ENCODE data around the gene PPP1R36.

Gene PPP1R36

DNA sequence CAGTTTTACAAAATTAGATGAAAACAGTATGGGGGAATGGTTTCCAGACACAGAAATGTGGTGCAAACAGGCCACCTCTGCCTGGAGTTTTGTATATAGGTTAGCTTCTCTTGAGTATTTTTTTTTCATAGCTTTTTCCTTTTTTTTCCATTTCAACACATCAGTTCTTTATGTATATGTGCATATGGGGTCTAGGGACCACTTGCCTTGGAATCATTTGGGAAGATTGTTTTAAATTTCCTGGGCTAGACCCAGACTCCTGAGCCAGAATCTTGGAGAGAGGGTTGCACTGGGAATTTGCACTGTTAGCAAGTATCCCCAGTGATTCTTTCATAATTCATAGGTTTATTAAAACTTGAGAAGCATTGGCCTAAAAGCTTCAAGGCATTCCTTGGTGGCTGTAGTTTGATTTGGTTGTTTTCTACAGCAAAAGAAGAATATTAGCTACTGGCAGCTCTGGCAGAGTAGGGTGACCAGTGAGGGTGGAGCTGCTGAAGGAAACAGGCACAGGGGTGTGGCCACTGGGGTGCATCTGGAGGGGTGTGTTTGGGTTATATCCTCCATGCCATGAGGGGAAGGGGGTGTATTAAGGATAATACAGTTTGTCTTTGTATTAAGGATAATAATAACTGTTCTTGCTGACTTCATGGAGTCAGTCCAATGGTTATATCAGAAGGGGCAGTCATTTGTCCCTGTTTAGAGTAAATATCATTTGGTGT lies 22.8 kb downstream of the PPP1R36 start:
- no peak for DNase-seq

DNA sequence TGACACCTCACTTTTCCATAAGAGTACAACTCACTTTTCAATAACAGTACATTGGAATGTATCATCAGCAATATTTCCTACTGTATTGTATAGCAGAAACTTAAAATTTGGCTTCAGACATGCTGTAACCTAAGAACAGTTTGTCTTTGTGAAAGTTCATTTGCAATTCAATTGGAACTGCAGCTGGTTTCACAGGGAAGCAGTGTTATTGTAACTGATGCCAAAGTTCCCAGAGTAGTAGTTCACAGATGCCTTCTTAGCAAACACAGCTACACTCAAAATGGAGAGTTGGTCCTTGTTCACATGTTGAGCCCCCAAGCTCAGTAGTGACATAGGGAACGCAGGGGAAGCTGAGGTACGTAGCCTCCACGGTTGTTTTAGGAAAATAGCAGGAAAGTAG lies 23.3 kb downstream of the PPP1R36 start:
- no peak for DNase-seq

DNA sequence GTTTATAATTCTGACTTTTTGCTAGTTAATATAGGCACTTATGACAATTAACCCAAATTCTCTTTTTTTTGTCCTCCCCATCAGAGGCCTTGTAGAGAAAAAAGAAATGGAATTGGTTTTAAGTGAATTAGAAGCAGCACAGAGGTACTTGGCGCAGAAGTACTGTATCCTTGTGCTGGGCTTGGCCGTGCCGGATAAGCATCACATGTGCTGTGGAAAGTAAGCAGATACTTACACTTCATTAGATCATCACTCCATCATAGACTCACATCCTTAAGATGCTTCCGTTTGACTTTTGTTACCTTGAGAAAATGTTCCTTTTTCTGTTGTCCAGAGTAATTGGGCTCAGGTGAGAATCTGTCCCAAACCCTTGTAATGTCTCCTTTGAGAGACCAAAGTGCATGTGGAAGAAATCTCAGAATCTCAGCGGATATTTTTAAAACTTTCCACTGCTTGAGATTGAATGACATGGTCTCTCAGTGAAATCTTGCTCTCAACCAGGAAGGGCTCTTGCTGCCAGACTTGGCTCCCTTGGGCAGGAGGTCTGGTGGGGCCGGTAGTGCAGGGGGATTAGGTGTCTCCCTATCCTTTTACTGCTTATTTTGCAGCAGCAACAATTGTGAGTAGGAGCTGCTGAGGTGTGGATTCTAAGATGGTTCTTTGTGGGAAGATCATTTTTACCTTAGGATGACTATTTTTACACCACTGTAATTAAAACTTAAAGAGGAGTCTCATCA lies 24.8 kb downstream of the PPP1R36 start:
- DNase-seq: no peak

DNA sequence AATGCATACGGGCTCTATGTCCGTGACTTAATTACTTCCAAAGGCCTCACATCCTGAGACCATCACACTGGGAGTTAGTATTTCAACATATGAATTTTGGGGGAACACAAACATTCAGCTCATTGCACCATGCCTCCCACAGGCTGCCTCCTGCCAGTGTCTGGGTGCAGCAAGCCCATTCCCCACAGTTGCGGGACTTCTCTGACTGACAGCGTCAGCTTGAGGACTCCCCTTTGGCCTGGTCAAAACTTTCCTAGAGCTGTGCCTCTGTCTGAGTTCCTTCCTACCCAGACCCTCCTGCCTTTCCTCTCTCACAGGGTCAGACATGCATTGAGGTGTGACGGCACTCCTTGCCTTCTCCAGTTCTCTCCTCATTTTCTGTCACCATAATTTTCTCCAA lies 27.4 kb downstream of the PPP1R36 start:
- DNase-seq: no peak

DNA sequence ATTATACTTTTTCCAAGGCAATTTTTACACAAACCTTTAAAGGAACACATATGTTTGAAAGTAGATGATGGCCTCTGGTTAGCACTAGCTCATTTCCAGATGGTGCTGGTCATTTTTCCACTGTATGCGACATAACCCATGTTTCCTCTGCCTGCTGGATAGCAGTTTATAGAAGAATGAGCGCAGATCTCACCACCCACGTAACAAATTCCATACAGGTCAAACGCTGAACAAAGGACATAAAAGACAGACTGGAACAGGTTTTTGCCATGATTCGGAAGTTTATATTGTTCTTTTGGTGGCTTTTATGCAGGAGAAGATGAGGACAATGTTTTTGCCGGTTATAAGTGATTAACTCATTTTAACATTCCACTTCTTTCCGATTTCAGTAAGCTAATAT lies 30.7 kb downstream of the PPP1R36 start:
- no peak for DNase-seq

DNA sequence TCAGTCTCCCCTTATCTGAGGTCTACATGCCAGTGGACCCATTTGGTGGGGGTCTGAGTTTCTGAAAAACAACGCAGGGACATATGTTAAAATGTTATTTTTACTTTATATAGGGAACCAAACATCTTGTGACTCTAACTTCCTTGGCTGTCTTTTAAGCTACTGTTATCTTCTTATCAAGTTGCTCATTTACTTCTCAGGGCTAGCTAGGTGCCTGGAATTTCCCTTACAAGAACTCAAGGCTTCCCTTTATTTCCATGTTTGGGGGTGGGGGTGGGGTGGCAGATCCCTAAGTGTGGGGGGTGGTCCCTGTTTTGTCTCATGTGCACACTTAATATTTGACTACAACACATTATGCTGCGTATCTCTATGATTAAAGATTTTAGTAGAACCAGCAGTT lies 31.6 kb downstream of the PPP1R36 start:
- no peak for DNase-seq

DNA sequence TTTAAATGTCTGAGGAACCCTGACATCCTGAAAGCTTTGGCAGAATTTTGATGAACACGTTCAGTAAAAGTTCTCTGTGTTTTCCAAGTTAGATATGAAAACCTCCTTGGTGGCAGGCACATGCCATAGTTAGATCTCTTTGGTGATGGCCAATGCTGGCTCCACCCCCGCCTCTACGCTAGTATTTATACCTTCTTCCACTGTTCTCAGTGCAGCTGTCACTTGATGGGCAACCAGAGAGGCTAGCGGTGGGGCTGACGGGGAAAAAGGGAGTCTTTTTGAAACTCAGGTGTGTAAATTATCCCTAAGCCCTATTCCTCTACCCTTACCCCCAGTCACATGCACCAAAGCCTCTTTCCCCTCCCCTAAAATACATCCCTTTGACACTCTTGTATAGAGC lies 32.1 kb downstream of the PPP1R36 start:
- no peak for DNase-seq

DNA sequence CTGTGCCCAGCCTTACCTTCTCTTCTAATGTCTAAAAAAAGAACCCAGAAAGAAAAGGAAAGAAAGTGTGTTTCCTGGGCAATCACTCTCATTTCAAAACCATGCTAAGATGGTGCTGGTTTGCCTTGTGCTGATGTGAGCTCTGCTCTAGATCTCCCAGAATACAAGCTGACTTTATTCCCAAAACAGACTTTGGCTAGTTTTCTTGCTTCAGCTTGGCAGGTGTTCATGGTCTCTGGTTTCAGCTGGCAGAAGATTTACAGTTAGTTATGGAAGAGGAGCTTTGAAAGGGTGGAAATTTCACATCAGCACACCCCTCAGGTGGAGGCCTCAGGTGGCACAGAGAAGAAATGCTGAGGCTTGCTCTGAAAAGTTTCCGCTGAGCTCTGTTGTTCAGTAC lies 34.4 kb downstream of the PPP1R36 start:
- no peak for DNase-seq

DNA sequence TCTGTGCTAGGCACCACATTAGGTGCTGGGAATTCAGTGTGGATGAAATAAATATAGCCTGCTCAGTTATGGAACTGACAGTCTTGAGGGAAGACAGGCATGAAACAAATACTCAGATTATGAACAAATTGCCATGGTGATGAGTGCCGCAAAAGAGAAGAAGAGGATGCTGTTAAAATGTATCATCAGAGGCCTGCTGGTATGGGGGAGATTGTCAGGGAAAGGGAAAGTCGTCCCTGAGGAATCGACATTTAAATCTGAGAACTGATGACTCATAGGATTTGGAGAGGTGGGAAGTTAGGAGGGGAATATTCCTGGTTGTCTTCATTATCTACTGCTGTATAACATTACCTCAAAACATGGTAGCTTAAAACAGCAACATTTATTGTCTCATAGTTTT lies 42.0 kb downstream of the PPP1R36 start:
- no peak for DNase-seq

DNA sequence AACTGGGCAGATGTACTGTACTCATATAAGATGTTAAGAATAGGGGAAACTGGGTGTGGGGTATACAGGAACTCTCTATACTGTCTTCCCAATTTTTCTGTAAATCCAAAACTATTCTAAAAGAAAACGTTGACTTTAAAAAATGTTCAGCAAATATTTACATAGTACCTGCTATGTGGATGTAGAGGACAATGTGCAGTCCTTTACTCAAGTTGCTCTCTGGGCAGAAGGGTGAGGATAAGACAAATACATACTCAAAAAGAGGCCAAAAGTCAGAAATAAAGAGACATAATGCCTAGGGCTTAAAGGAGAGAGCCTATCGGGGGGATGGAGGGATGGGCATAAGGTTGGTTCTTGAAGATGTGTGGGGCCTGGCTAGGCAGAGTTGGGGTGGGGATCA lies 44.7 kb downstream of the PPP1R36 start:
- no peak for DNase-seq

DNA sequence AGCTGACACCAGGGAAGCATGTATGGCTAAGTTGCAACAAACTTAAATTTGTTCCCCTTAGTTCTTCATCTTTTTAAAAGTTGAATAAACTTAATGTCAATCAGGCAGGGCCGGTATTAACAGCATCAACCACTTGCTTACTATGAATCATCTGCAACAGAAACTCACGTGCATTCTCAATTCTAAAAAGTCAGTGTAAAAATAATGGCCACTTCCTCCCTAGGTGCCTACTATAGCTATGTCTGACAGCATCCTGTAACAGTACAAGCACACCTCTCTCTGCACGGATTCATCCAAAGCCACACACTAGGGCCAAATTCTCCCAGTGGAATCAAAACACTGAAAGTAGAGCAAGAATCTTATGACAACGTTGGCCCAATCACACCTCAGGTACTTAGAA lies 48.6 kb downstream of the PPP1R36 start:
- DNase-seq: no peak

DNA sequence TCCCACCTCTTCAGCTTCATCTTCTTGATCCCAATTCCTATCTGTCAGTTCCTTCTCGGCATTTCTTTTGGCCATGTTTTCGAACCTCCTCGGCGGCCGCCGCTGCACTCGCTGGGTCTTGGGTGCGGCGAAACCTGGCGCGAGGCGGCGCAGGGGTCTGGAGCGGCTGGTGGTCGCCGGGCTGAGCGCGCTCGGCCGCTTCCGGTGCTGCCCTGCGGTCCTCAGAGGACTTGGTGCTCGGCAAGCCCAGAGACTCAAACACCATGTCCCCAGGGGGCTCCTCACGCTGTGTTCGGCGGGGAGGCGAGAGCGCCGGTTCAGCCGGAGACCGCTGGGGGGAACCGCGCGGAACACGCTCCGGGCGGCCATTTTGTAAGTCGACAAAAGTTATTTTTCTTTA lies 51.8 kb downstream of the PPP1R36 start:
- no peak for DNase-seq

DNA sequence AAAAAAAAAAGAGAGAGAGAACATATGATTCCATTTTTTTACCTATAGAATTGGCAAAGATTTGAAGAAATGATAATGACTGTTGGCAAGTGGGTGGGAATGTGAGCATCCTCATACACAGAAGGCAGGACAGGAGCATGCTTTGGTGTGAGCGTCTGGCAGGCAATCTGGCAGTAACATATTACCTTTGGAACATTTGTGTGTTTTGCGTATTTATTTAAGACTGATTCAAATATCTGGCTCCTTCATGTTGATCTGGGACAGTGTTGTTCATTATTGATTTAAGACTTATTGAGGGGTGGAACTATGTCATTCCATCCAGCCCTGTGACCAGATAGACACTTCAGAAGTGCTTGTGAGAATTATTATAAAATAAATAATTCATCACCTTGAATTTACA lies 53.1 kb downstream of the PPP1R36 start:
- DNase-seq: no peak

DNA sequence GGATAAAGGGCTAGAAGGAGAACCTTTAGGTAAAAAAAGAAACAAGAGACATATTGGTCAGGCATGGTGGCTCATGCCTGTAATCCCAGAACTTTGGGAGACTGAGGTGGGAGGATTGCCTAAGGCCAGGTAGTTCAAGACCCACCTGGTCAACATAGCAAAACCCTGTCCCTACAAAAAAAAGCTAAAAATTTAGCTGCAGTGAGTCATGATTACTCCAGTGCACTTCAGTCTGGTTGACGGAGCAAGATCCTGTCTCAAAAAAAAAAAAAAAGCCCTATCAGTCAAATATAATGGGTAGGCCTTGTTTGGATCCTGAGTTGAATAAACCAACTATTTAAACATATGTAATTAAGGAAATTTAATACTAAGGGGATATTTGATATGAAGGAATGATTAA lies 54.2 kb downstream of the PPP1R36 start:
- DNase-seq: no peak

DNA sequence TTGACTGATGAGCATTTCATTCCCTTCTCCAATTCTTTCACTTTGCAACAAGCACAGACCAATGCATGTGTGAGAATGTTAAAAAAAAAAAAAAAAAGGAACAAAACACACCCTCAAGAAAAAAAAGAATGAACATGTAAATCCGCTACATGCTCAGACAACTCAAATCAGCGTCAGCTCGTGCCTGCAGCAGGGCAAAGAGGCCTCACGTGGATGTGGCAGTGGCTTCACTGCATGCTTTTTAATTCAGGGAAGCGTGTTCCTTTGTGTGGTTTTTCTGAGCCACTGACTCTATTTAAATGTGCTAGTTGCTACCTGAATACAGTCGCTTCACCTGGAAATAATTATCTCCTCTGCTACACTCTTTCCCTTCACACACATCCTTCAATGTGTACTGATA lies 55.1 kb downstream of the PPP1R36 start:
- no peak for DNase-seq

DNA sequence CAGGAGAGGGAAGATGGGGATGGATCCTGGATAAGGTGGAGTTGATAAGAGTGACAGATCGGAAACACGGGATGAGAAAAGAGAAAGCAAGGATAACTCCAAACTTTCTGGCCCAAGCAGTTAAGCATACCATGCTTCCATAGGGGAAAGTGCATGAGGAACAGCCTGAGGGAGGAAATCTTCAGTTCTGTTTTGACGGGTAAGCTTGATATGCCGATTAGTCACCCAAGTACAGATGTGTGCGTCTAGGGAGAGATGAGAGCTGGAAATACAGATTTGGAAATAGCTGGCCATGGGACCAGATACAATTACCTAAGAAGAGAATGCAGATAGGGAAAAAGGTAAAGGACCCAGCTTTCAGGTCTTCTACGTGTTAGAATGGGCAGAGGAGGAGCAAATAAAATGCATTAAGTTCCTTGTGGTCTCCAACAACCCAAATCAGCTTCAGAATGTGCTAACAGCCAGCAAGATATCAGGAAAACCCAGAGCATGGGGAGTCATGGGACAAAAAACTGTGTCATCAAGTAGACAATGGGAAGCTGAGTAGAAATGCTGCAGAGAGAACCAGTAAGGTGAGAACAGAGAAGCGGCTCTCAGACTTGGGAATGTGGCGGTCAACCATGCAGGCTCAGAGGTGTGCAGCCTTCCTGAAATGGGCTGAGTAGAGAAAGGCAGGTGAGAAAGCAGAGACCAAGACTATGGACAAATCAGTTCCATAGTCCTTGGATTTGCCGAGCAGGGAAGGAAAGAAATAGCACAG lies 56.3 kb downstream of the PPP1R36 start:
- no peak for DNase-seq

DNA sequence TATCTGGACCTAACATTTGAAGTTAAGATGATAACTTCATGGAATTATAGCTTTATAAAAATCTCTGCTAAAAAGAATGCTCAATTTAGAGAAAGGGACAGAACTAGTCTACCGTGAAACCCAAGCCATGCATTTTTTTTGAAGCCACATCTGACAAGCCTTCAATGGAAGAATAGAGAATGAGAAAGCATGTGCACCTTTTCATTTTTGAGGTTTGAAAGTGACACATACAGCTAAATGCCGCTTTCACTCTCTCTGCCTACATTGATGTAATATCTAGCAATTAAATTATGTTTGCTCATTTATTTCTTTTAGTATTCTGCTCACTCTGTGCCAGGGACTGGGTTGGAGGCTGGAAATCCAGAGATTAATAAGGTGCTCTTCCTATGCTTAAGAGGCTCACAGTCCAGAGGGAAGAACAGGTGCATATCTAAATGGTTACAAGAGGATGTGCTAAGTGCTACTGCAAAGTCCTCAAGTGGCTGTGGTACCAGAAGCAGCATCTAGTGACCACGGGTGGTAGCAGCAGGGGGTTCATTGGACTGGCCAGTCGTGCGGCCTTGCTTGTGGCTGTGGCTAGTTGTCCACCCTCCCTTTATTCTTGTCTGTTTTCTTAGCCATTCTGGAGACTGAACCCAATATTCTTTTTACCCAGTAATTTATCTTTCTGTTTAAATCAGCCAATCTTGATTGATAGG lies 60.4 kb downstream of the PPP1R36 start:
- no peak for DNase-seq

DNA sequence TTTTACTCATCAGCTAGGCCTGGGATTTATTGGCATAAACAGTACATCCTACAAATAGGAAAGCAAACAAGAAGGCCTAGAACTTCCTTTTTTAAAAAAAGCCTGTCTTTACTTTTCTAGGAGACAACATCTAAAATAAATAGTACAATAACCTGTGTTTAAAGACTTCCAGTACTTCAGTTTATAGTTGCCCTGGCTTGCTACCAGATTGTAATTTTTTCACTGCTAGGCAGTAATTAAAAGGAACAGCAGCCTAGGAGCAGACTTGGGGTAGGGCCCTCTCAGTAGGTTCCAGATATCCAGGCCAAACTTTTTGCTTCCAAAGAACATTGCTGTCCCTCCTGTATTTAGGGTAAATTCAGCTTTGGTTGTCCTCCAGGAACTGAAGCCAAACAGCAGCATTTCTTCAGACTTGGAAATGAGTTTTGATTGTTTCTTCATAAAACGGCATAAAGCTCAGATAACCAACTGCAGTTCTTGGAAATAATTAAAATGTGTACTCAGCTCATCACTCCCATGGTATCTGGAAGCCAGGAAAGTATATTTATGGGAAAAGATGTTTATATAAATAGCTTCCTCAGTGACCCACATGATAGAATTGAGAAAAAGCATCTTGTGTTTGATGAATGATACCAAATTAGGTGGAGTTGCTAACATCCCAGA lies 61.7 kb downstream of the PPP1R36 start:
- DNase-seq: no peak

DNA sequence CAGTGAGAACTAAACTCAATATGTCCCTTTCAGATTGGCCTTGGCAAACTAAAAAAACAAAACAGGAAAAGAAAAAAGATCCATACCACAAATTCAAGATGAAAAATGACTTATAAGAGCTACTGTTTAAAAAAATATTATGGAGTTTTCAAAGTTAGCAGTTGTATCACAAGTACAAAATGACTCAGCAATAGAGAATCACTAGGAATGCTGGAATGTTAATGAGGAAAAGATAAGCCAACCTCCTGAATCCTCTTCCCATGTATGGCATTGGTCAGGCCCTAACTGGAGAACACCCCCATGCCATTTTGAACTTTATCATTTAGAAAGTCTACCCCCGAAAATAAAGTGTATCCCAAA lies 62.2 kb downstream of the PPP1R36 start:
- DNase-seq: no peak

DNA sequence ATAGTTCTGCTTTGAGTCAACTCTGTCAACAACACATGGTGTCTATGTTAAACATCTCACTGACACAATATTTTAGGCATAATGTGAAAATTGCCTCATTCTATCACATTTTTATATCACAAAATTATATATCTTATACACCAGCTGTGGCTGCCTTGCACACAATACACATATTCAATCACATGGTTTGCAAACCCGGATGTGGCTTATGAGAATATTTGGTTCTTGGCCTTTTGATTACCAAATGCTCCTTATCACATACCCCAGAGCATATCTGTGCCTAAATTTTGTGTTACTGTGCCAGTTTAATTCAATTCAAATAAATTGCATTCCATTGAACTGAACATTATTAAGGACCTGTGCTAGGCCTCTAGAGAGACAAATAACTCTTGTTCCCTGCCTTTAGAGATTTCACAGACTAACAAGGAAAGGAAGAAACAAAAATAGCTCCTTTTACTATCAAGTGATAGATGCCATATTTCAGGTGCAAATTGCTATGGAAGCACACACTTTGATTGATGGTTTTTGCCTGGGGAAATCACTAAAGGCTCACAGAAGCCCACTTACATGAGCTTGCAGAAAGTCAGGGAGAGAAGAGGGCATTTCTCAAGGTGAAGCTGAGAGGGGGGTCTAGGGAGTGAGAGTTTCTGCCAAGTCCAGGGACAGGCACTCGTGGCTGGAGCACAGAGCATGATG lies 63.4 kb downstream of the PPP1R36 start:
- no peak for DNase-seq

DNA sequence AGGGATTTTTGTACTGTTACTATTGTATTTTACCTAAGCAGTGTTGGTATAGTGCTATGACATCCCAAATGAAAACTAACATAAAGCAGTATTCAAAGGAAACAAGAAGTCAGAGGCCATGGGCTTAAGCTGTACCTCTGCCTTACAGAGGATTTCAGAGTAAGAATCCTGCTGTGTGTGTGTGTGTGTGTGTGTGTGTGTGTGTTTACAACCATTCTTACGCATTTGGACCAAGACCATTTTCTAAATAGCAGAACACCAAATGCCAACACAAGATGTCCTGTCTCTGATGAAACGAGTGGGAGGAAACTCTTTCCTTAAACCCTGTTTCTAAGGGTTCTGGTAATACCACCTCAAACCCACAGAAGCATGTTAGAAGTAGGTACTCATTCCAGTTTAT lies 64.4 kb downstream of the PPP1R36 start:
- DNase-seq: no peak

DNA sequence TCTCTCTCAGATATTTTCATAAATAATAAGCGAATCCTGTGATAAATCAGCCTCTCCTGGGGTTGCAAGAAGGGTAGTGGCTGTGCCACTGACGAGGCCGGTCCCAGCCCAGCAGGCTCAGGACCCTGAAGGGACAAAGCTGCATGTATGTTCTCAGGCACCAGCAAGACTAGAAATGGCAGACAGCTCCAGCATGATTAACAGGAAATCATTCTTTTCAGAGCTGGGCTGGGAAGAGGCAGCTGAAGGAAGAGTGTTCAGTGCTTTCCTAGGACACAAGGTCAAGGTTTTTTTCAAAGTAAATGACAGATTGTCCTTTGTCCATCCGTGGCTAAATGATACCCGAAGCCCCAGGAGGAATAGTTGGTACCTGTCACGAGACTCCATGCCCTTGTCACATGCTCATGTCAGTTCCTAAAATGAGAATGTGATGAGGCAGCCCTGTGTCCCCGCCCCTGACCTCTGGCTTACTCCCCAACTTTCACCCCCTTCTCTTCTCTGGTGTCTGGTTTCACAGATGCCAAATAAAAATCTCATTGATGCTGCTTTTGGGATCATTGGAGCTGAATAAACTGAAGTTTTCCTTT lies 65.1 kb downstream of the PPP1R36 start:
- DNase-seq: no peak
